ENCODE results near the gene TRPC1.

TRPC1 gene

DNA sequence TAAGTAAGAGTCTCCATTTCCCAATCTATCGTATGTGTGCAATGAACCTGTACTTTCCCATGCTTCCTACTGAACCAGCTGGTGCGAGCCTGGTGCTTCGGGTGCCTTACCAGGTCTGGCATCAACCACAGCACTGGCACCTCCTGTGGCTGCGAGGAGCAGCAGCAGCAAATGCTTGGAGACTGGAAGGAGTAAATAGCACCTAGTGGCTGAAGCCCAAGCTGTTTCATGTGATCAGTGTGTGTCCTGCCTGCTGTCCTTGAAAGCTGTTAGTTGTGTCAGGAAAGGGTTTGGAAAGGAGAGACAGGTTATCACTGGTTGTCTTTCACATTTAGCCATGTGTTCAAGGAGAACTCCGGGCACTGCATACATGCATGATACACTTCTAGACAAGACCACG is 133.2 kb downstream of the TRPC1 start:
- Histone ChIP-seq H3K4me1 (ENCODE audit: insufficient read depth, low read length, poor library complexity, severe bottlenecking) (no peaks in the 10 kb centered on the region), H3K4me2 (ENCODE audit: low read depth, low read length, poor library complexity, severe bottlenecking) (no peak overlapping the region), H3K4me3 (ENCODE audit: low read length, poor library complexity, severe bottlenecking) (no peak overlapping the region), H3K9me2 (replicated peaks; ENCODE audit: low read depth, low read length) (no peaks in the 10 kb centered on the region), H3K36me3 (ENCODE audit: insufficient read depth, low read length) (no peaks in the 10 kb centered on the region), H3K79me2 (ENCODE audit: insufficient read depth, low read length) (no peaks in the 10 kb centered on the region), H3K27me3 (ENCODE audit: insufficient read depth, low read length, poor library complexity, severe bottlenecking) (no peaks in the 10 kb centered on the region), H2AFZ (ENCODE audit: low read length) (no peak overlapping the region), H4K20me1 (ENCODE audit: insufficient read depth, low read length, poor library complexity, severe bottlenecking) (no peaks in the 10 kb centered on the region), H3K9me3 (ENCODE audit: insufficient read depth, low read depth, low read length) (no peaks in the 10 kb centered on the region), H3F3A (ENCODE audit: low read depth) (no peaks in the 10 kb centered on the region), H3K9ac (ENCODE audit: low read depth, low read length, poor library complexity, severe bottlenecking) (no peak overlapping the region)
- TF ChIP-seq, protein P1, sequence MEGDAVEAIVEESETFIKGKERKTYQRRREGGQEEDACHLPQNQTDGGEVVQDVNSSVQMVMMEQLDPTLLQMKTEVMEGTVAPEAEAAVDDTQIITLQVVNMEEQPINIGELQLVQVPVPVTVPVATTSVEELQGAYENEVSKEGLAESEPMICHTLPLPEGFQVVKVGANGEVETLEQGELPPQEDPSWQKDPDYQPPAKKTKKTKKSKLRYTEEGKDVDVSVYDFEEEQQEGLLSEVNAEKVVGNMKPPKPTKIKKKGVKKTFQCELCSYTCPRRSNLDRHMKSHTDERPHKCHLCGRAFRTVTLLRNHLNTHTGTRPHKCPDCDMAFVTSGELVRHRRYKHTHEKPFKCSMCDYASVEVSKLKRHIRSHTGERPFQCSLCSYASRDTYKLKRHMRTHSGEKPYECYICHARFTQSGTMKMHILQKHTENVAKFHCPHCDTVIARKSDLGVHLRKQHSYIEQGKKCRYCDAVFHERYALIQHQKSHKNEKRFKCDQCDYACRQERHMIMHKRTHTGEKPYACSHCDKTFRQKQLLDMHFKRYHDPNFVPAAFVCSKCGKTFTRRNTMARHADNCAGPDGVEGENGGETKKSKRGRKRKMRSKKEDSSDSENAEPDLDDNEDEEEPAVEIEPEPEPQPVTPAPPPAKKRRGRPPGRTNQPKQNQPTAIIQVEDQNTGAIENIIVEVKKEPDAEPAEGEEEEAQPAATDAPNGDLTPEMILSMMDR (conservative IDR thresholded peaks at IDR 0.05; ENCODE audit: low read length): peak; percentile 61
- TF ChIP-seq EZH2phosphoT487 (IDR thresholded peaks at IDR 0.05; ENCODE audit: borderline replicate concordance): no peak

All from Loucy (cell line).